ENCODE data around the gene ARID1B.

- TF ChIP-seq CTCF (IDR thresholded peaks at IDR 0.05) (no peak), POLR2A (IDR thresholded peaks at IDR 0.05) (no peak), EP300 (IDR thresholded peaks at IDR 0.05) (peak in 2 of 4 donors; percentile 5 to 10)
Observed at GRCh38 chr6:156977527-156978291, 200.5 kb downstream of the ARID1B start.
